ENCODE measurements around the gene XRN1.

DNA sequence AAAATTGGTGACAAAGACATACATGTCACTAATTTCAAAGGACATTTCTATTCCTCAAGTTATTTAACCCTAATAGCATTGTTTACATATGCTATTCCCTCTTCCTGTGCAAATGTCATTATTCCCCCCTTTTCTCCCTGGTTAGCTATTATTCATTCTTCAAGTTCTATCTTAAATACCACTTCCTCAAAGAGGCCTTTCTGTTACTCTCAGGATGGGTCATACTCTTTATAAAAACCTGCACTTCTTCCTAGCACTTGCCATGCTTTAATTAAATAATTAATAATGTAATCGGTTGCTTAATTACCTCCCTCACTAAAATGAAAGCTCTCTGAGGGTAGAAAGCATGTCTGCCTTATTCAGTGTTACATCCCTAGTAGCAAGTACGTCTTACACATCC, 88.5 kb downstream of the XRN1 start:
- TF ChIP-seq FOXM1 (IDR thresholded peaks at IDR 0.05; ENCODE audit: borderline replicate concordance, low read depth) (no peak), TAF1 (IDR thresholded peaks at IDR 0.05; ENCODE audit: low read depth) (no peak), NFIC (IDR thresholded peaks at IDR 0.05) (no peak), YY1 (IDR thresholded peaks at IDR 0.05; ENCODE audit: low read depth) (no peak)
- TF ChIP-seq, protein P1, sequence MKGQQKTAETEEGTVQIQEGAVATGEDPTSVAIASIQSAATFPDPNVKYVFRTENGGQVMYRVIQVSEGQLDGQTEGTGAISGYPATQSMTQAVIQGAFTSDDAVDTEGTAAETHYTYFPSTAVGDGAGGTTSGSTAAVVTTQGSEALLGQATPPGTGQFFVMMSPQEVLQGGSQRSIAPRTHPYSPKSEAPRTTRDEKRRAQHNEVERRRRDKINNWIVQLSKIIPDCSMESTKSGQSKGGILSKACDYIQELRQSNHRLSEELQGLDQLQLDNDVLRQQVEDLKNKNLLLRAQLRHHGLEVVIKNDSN (IDR thresholded peaks at IDR 0.05), result no peak
- TF ChIP-seq, protein P2, sequence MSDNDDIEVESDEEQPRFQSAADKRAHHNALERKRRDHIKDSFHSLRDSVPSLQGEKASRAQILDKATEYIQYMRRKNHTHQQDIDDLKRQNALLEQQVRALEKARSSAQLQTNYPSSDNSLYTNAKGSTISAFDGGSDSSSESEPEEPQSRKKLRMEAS (IDR thresholded peaks at IDR 0.05), result no peak
- TF ChIP-seq, protein P3, sequence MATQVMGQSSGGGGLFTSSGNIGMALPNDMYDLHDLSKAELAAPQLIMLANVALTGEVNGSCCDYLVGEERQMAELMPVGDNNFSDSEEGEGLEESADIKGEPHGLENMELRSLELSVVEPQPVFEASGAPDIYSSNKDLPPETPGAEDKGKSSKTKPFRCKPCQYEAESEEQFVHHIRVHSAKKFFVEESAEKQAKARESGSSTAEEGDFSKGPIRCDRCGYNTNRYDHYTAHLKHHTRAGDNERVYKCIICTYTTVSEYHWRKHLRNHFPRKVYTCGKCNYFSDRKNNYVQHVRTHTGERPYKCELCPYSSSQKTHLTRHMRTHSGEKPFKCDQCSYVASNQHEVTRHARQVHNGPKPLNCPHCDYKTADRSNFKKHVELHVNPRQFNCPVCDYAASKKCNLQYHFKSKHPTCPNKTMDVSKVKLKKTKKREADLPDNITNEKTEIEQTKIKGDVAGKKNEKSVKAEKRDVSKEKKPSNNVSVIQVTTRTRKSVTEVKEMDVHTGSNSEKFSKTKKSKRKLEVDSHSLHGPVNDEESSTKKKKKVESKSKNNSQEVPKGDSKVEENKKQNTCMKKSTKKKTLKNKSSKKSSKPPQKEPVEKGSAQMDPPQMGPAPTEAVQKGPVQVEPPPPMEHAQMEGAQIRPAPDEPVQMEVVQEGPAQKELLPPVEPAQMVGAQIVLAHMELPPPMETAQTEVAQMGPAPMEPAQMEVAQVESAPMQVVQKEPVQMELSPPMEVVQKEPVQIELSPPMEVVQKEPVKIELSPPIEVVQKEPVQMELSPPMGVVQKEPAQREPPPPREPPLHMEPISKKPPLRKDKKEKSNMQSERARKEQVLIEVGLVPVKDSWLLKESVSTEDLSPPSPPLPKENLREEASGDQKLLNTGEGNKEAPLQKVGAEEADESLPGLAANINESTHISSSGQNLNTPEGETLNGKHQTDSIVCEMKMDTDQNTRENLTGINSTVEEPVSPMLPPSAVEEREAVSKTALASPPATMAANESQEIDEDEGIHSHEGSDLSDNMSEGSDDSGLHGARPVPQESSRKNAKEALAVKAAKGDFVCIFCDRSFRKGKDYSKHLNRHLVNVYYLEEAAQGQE (IDR thresholded peaks at IDR 0.05; ENCODE audit: low read depth), result no peak

All from Ishikawa (cell line).